Endothelial cell of umbilical vein (primary cell): ENCODE data around the gene FBXO11.

ENCODE experiments used
- CTCF ChIP-seq, 2 donors: IDR thresholded peaks; 1 replicate in 1 of 2; 2 replicates in 1 of 2; pipeline ENCODE4 v1.5.1; 2011; ENCODE audit warnings: low read length in 2 of 2, mild to moderate bottlenecking in 2 of 2, moderate library complexity in 2 of 2, control low read depth in 1 of 2, inconsistent platforms in 1 of 2, low read depth in 1 of 2; ENCODE audit not compliant: insufficient read depth in 1 of 2; ENCODE audit errors: extremely low read depth in 1 of 2
- EZH2 ChIP-seq: IDR thresholded peaks from 2 replicates; pipeline ENCODE4 v1.6.1; 2012; ENCODE audit warnings: borderline replicate concordance, low read depth, mild to moderate bottlenecking, moderate library complexity, low read length, inconsistent platforms; ENCODE audit not compliant: severe bottlenecking
- FOS ChIP-seq: IDR thresholded peaks from 2 replicates; pipeline ENCODE4 v1.6.1; 2011; ENCODE audit warnings: mild to moderate bottlenecking, low read length, moderate library complexity, borderline replicate concordance; ENCODE audit not compliant: insufficient read depth
- GATA2 ChIP-seq: IDR thresholded peaks from 2 replicates; pipeline ENCODE4 v1.7.0; 2011; ENCODE audit warnings: low read depth, mild to moderate bottlenecking, moderate library complexity, mixed read lengths, low read length; ENCODE audit not compliant: insufficient read length, insufficient read depth
- JUN ChIP-seq: IDR thresholded peaks from 2 replicates; pipeline ENCODE4 v1.6.1; 2011; ENCODE audit warnings: borderline replicate concordance, low read depth; ENCODE audit not compliant: insufficient read length, insufficient read depth
- MAX ChIP-seq: IDR thresholded peaks from 2 replicates; pipeline ENCODE4 v1.6.1; 2011; ENCODE audit not compliant: insufficient read depth, insufficient read length
- POLR2A ChIP-seq: IDR thresholded peaks from 2 replicates; pipeline ENCODE4 v1.6.1; 2012; ENCODE audit warnings: low read depth, mild to moderate bottlenecking, control low read depth, low read length
- POLR2AphosphoS5 ChIP-seq: IDR thresholded peaks from 2 replicates; pipeline ENCODE4 v1.6.1; 2012; ENCODE audit warnings: low read depth, mild to moderate bottlenecking, control low read depth, low read length, moderate library complexity; ENCODE audit not compliant: insufficient read depth

- no peak for TF ChIP-seq MAX
- no peak for TF ChIP-seq JUN
- TF ChIP-seq CTCF (IDR thresholded peaks at IDR 0.05; ENCODE audit: extremely low read depth in 1 of 2, insufficient read depth in 1 of 2, low read depth in 1 of 2, low read length in 2 of 2), result no peak
- no peak for TF ChIP-seq POLR2AphosphoS5
- TF ChIP-seq POLR2A, result no peak
- TF ChIP-seq EZH2, result no peak
- TF ChIP-seq FOS, result no peak
- TF ChIP-seq GATA2, result no peak
Observed at GRCh38 chr2:47833516-47833968, 72.8 kb downstream of the FBXO11 start.
